ENCODE results near the gene HBG1. TPM values are rescaled to one million over a fixed set of nuclear protein-coding genes. Genes with fewer than 3 reads are reported as not detected.

Gene HBG1
- total and polyA plus RNA-seq, 2 of the 4 experiments (the other 2 are of a cell fraction): not detected

DNA sequence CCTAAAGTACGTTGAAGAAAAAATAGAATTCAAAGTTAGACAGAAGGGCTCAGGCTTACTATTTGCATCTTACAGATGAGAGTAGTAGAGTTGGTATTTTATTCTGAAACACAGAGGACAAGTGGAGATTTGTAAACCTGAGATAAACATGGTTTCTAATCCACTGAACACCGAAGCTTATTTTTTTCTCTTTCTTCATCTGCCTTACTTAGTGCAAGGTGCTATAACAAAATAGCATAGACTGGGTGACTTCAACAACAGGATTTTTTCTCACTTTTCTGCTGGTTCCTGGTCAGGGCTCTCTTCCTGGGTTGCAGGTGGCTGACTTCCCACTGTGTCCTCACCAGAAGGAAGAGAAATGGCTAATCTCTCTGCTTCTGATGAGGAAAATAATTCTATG lies 2.1 kb upstream of the HBG1 start:
- BruUV-seq (replicated peaks): no TSS peak
- H2BK120ac ChIP-seq (ENCODE audit: low read depth, low read length): no peak overlapping the region
- no peak overlapping the region for H3K18ac ChIP-seq (ENCODE audit: low read depth, low read length)
- WGBS, 2 experiments (ENCODE audit: extremely low coverage in 2 of 2, insufficient read length in 1 of 2): no CpG with 5 or more reads among the region's 2 CpGs
- H3K9me3 ChIP-seq (ENCODE audit: control insufficient read depth, insufficient read depth, low read length): no peaks in the 10 kb centered on the region
- H2AK5ac ChIP-seq (ENCODE audit: low read depth, low read length): no peak overlapping the region
- H4K5ac ChIP-seq (ENCODE audit: low read depth, low read length): no peak overlapping the region
- H2BK20ac ChIP-seq (ENCODE audit: low read depth, low read length): no peak overlapping the region
- no peak for TF ChIP-seq MAZ (IDR thresholded peaks at IDR 0.05; ENCODE audit: borderline replicate concordance, low read depth, low read length)
- no peak for TF ChIP-seq CHD1 (IDR thresholded peaks at IDR 0.05; ENCODE audit: low read depth, low read length)
- TF ChIP-seq, protein P1, sequence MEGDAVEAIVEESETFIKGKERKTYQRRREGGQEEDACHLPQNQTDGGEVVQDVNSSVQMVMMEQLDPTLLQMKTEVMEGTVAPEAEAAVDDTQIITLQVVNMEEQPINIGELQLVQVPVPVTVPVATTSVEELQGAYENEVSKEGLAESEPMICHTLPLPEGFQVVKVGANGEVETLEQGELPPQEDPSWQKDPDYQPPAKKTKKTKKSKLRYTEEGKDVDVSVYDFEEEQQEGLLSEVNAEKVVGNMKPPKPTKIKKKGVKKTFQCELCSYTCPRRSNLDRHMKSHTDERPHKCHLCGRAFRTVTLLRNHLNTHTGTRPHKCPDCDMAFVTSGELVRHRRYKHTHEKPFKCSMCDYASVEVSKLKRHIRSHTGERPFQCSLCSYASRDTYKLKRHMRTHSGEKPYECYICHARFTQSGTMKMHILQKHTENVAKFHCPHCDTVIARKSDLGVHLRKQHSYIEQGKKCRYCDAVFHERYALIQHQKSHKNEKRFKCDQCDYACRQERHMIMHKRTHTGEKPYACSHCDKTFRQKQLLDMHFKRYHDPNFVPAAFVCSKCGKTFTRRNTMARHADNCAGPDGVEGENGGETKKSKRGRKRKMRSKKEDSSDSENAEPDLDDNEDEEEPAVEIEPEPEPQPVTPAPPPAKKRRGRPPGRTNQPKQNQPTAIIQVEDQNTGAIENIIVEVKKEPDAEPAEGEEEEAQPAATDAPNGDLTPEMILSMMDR (conservative IDR thresholded peaks at IDR 0.05; ENCODE audit: low read depth, low read length): no peak
- TF ChIP-seq MAFK (IDR thresholded peaks at IDR 0.05; ENCODE audit: low read depth, low read length): no peak
- TF ChIP-seq BHLHE40 (IDR thresholded peaks at IDR 0.05; ENCODE audit: low read depth, low read length): no peak
- TF ChIP-seq, protein P2, sequence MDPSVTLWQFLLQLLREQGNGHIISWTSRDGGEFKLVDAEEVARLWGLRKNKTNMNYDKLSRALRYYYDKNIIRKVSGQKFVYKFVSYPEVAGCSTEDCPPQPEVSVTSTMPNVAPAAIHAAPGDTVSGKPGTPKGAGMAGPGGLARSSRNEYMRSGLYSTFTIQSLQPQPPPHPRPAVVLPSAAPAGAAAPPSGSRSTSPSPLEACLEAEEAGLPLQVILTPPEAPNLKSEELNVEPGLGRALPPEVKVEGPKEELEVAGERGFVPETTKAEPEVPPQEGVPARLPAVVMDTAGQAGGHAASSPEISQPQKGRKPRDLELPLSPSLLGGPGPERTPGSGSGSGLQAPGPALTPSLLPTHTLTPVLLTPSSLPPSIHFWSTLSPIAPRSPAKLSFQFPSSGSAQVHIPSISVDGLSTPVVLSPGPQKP (IDR thresholded peaks at IDR 0.05; ENCODE audit: borderline replicate concordance, low read depth, low read length): no peak
- no peak for TF ChIP-seq POLR2A (IDR thresholded peaks at IDR 0.05; ENCODE audit: low read depth, low read length)
- no peak for TF ChIP-seq SMC3 (IDR thresholded peaks at IDR 0.05; ENCODE audit: low read depth, low read length)
- TF ChIP-seq RAD21 (IDR thresholded peaks at IDR 0.05; ENCODE audit: low read length): no peak
- TF ChIP-seq, protein P3, sequence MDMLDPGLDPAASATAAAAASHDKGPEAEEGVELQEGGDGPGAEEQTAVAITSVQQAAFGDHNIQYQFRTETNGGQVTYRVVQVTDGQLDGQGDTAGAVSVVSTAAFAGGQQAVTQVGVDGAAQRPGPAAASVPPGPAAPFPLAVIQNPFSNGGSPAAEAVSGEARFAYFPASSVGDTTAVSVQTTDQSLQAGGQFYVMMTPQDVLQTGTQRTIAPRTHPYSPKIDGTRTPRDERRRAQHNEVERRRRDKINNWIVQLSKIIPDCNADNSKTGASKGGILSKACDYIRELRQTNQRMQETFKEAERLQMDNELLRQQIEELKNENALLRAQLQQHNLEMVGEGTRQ (IDR thresholded peaks at IDR 0.05; ENCODE audit: low read depth, low read length): no peak
- TF ChIP-seq FOS (IDR thresholded peaks at IDR 0.05; ENCODE audit: low read depth, low read length): no peak
- no peak for TF ChIP-seq RFX5 (IDR thresholded peaks at IDR 0.05; ENCODE audit: low read depth, low read length)
- no peak for TF ChIP-seq CEBPB (IDR thresholded peaks at IDR 0.05; ENCODE audit: low read depth, low read length)
- no peak for TF ChIP-seq RCOR1 (IDR thresholded peaks at IDR 0.05; ENCODE audit: insufficient replicate concordance, low read length)
- H3K9me1 ChIP-seq (ENCODE audit: insufficient read depth, low read length): peaks cover 2% of the 10 kb centered on the region; the same call in 1 of the 2 replicates
- H3K23ac ChIP-seq (ENCODE audit: low read depth, low read length): no peak overlapping the region
- dilution Hi-C loops (cut with HindIII; ENCODE audit: low sequenced_read_pairs, unreplicated experiment) (no loop called here), in situ Hi-C loops (cut with MboI; ENCODE audit: low sequenced_read_pairs) (no loop called here), intact Hi-C loops (cut with micrococcal nuclease) (no loop called here)
- no peak overlapping the region for H4K8ac ChIP-seq (ENCODE audit: low read depth in 2 of 2, low read length in 2 of 2)
- POLR2A ChIA-PET (ENCODE audit: unreplicated experiment): no interaction called here
- DNase-seq (no peak), ATAC-seq (ENCODE audit: low read depth) (no peak)
- CTCF ChIA-PET: no interaction called here
- no peaks in the 10 kb centered on the region for H3K79me1 ChIP-seq (ENCODE audit: low read depth in 1 of 2, low read length in 2 of 2)
- no peaks in the 10 kb centered on the region for H3K4me1 ChIP-seq (ENCODE audit: control insufficient read depth, insufficient read depth, low read length)
- no peaks in the 10 kb centered on the region for H3K36me3 ChIP-seq (ENCODE audit: control insufficient read depth, insufficient read depth, low read length)
- H2AFZ ChIP-seq (replicated peaks; ENCODE audit: low read length, poor library complexity): no peak overlapping the region
- no peak overlapping the region for H2AK9ac ChIP-seq (replicated peaks; ENCODE audit: low read depth, low read length, poor library complexity)
- H3K4me2 ChIP-seq (ENCODE audit: low read depth, low read length): no peak overlapping the region
- no peaks in the 10 kb centered on the region for H3K27me3 ChIP-seq (ENCODE audit: control insufficient read depth, insufficient read depth, low read length)
- H2BK15ac ChIP-seq (ENCODE audit: low read depth, low read length): no peak overlapping the region
- H3K56ac ChIP-seq (ENCODE audit: extremely low read depth, insufficient read depth, low read length): no peak overlapping the region
- H3K14ac ChIP-seq (replicated peaks; ENCODE audit: low read depth, low read length): no peak overlapping the region
- no peaks in the 10 kb centered on the region for H4K20me1 ChIP-seq (ENCODE audit: insufficient read depth, low read length)
- H3K4ac ChIP-seq (ENCODE audit: low read depth, low read length): no peak overlapping the region
- H3K27ac ChIP-seq (ENCODE audit: insufficient read depth, low read length): no peak overlapping the region
- no peak overlapping the region for H3K9ac ChIP-seq (ENCODE audit: low read depth, low read length)
- H4K91ac ChIP-seq (ENCODE audit: insufficient read depth, low read depth, low read length): no peak overlapping the region
- no peak overlapping the region for H2BK5ac ChIP-seq (ENCODE audit: low read depth, low read length, poor library complexity, severe bottlenecking)
- no peak overlapping the region for H3K4me3 ChIP-seq (ENCODE audit: insufficient read depth, low read depth, low read length)
